WTC11 (cell line): ENCODE results near the gene FAM187B.

ENCODE experiments used
- CBFB ChIP-seq: sonication (generic); formaldehyde crosslinking; IDR thresholded peaks from 2 replicates; pipeline ENCODE4 v1.8.1; 2022; ENCODE audit warnings: mild to moderate bottlenecking, low read depth, missing genetic modification reagents
- TP53 ChIP-seq: sonication (generic); formaldehyde crosslinking; IDR thresholded peaks from 2 replicates; pipeline ENCODE4 v1.8.1; 2023; ENCODE audit warnings: mild to moderate bottlenecking, missing genetic modification reagents
- TF ChIP-seq, protein P1 (sequence below): sonication (generic); formaldehyde crosslinking; IDR thresholded peaks from 2 replicates; pipeline ENCODE4 v1.8.1; 2022; ENCODE audit warnings: low read depth, missing genetic modification reagents, borderline replicate concordance
- TF ChIP-seq, protein P2 (sequence below): fragments of 200-600 bp; IDR thresholded peaks from 2 replicates; pipeline ENCODE4 v1.8.0; 2022; ENCODE audit warnings: antibody characterized with exemption
- TF ChIP-seq, protein P3 (sequence below): sonication (generic); formaldehyde crosslinking; IDR thresholded peaks from 2 replicates; pipeline ENCODE4 v1.8.1; 2023; ENCODE audit warnings: mild to moderate bottlenecking, moderate library complexity, missing genetic modification reagents

DNA sequence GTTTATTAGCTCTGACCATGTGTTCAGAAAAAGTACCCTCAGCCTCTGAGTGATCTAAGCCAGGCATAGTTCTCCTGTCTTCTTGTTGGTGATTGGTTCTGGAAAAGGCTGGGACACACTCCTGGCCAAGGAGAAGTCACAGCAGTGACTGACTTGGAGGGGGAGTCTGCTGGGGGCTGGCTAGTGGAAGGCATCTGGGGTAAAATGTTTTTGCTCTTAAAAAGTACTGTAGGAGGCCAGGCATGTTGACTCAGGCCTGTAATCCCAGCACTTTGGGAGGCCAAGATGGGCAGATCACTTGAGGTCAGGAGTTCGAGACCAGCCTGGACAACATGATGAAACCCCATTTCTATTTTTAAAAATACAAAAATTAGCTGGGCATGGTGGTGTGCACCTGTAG lies 21.7 kb downstream of the FAM187B start:
- TF ChIP-seq, protein P1, sequence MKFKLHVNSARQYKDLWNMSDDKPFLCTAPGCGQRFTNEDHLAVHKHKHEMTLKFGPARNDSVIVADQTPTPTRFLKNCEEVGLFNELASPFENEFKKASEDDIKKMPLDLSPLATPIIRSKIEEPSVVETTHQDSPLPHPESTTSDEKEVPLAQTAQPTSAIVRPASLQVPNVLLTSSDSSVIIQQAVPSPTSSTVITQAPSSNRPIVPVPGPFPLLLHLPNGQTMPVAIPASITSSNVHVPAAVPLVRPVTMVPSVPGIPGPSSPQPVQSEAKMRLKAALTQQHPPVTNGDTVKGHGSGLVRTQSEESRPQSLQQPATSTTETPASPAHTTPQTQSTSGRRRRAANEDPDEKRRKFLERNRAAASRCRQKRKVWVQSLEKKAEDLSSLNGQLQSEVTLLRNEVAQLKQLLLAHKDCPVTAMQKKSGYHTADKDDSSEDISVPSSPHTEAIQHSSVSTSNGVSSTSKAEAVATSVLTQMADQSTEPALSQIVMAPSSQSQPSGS (CRISPR knock-in tag), result no peak
- TF ChIP-seq, protein P2, sequence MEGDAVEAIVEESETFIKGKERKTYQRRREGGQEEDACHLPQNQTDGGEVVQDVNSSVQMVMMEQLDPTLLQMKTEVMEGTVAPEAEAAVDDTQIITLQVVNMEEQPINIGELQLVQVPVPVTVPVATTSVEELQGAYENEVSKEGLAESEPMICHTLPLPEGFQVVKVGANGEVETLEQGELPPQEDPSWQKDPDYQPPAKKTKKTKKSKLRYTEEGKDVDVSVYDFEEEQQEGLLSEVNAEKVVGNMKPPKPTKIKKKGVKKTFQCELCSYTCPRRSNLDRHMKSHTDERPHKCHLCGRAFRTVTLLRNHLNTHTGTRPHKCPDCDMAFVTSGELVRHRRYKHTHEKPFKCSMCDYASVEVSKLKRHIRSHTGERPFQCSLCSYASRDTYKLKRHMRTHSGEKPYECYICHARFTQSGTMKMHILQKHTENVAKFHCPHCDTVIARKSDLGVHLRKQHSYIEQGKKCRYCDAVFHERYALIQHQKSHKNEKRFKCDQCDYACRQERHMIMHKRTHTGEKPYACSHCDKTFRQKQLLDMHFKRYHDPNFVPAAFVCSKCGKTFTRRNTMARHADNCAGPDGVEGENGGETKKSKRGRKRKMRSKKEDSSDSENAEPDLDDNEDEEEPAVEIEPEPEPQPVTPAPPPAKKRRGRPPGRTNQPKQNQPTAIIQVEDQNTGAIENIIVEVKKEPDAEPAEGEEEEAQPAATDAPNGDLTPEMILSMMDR, result no peak
- TF ChIP-seq TP53 (CRISPR knock-in tag) (no peak), CBFB (no peak)
- TF ChIP-seq, protein P3, sequence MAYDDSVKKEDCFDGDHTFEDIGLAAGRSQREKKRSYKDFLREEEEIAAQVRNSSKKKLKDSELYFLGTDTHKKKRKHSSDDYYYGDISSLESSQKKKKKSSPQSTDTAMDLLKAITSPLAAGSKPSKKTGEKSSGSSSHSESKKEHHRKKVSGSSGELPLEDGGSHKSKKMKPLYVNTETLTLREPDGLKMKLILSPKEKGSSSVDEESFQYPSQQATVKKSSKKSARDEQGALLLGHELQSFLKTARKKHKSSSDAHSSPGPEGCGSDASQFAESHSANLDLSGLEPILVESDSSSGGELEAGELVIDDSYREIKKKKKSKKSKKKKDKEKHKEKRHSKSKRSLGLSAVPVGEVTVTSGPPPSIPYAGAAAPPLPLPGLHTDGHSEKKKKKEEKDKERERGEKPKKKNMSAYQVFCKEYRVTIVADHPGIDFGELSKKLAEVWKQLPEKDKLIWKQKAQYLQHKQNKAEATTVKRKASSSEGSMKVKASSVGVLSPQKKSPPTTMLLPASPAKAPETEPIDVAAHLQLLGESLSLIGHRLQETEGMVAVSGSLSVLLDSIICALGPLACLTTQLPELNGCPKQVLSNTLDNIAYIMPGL (CRISPR knock-in tag), result no peak
